IMR-90 (cell line): ENCODE results near the gene TAL1. TPM values are rescaled to one million over a fixed set of nuclear protein-coding genes. Genes with fewer than 3 reads are reported as not detected.

Experiments
- ATAC-seq: fragments of 200-7000 bp; cut with Tn5 transposase; 2 replicates; pipeline ENCODE4 v1.9.1; 2020; ENCODE audit warnings: low read depth, mild to moderate bottlenecking, moderate library complexity
- BruUV-seq: library from RNA; stranded (reverse); fragments of 400-500 nt; replicated peaks from 2 replicates; lab custom pipeline; 2021; lab: Mats Ljungman, UMichigan
- CTCF ChIA-PET: fragments of 300-600 bp; formaldehyde crosslinking; extraction: SDS; loops from one replicate; lab custom pipeline; 2021; ENCODE audit warnings: antibody characterized with exemption; lab: Yijun Ruan, JAX
- POLR2A ChIA-PET: fragments of 300-600 bp; sonication (Branson Sonifier 250); formaldehyde crosslinking; loops from one replicate; lab custom pipeline; 2022; ENCODE audit warnings: antibody characterized with exemption; ENCODE audit not compliant: unreplicated experiment; lab: Charles Lee
- DNase-seq: peaks from one replicate; pipeline ENCODE4 v3.0.0; 2013
- H2AFZ ChIP-seq: replicated peaks from 2 replicates; pipeline ENCODE3; 2013; ENCODE audit warnings: low read length, mild to moderate bottlenecking; ENCODE audit not compliant: poor library complexity
- H2AK5ac ChIP-seq: 2 replicates; pipeline ENCODE4 v1.6.1; 2013; ENCODE audit warnings: low read depth, low read length, inconsistent platforms
- H2AK9ac ChIP-seq: replicated peaks from 2 replicates; pipeline ENCODE3; 2013; ENCODE audit warnings: mild to moderate bottlenecking, low read depth, low read length, moderate library complexity; ENCODE audit not compliant: poor library complexity
- H2BK120ac ChIP-seq: 2 replicates; pipeline ENCODE4 v1.6.1; 2013; ENCODE audit warnings: low read depth, low read length, inconsistent platforms
- H2BK15ac ChIP-seq: 3 replicates; pipeline ENCODE4 v1.6.1; 2013; ENCODE audit warnings: low read depth, low read length, inconsistent platforms
- H2BK20ac ChIP-seq: 2 replicates; pipeline ENCODE4 v1.6.1; 2013; ENCODE audit warnings: low read depth, mild to moderate bottlenecking, inconsistent platforms, low read length, moderate library complexity
- H2BK5ac ChIP-seq: 2 replicates; pipeline ENCODE4 v1.6.1; 2013; ENCODE audit warnings: mild to moderate bottlenecking, low read depth, low read length, inconsistent platforms; ENCODE audit not compliant: poor library complexity, severe bottlenecking
- H3K14ac ChIP-seq: replicated peaks from 2 replicates; pipeline ENCODE4 v1.6.1; 2013; ENCODE audit warnings: low read depth, low read length, inconsistent platforms
- H3K18ac ChIP-seq: 2 replicates; pipeline ENCODE4 v1.6.1; 2013; ENCODE audit warnings: low read depth, low read length, control low read depth
- H3K23ac ChIP-seq: 2 replicates; pipeline ENCODE4 v1.6.1; 2013; ENCODE audit warnings: low read depth, low read length, inconsistent platforms
- H3K27ac ChIP-seq: 2 replicates; pipeline ENCODE4 v1.5.1; 2013; ENCODE audit warnings: mild to moderate bottlenecking, control low read depth, low read length; ENCODE audit not compliant: insufficient read depth
- H3K27me3 ChIP-seq: 2 replicates; pipeline ENCODE4 v1.6.1; 2013; ENCODE audit warnings: low read length; ENCODE audit not compliant: control insufficient read depth, insufficient read depth
- H3K36me3 ChIP-seq: 2 replicates; pipeline ENCODE4 v1.6.1; 2013; ENCODE audit warnings: low read length, mixed read lengths; ENCODE audit not compliant: control insufficient read depth, insufficient read depth
- H3K4ac ChIP-seq: 2 replicates; pipeline ENCODE4 v1.6.1; 2013; ENCODE audit warnings: low read depth, low read length, inconsistent platforms
- H3K4me1 ChIP-seq: 2 replicates; pipeline ENCODE4 v1.6.1; 2013; ENCODE audit warnings: low read length, mixed read lengths; ENCODE audit not compliant: control insufficient read depth, insufficient read depth
- H3K4me2 ChIP-seq: 2 replicates; pipeline ENCODE4 v1.6.1; 2013; ENCODE audit warnings: low read depth, mild to moderate bottlenecking, control low read depth, low read length, moderate library complexity
- H3K4me3 ChIP-seq: 2 replicates; pipeline ENCODE4 v1.5.1; 2013; ENCODE audit warnings: low read depth, mild to moderate bottlenecking, control low read depth, low read length, moderate library complexity; ENCODE audit not compliant: insufficient read depth
- H3K56ac ChIP-seq: 2 replicates; pipeline ENCODE4 v1.6.1; 2013; ENCODE audit warnings: low read length, inconsistent platforms; ENCODE audit not compliant: insufficient read depth; ENCODE audit errors: extremely low read depth
- H3K79me1 ChIP-seq, 2 experiments: 2 replicates each; pipeline ENCODE4 v1.6.1; 2013; ENCODE audit warnings: low read length in 2 of 2, inconsistent platforms in 1 of 2, low read depth in 1 of 2
- H3K9ac ChIP-seq: 2 replicates; pipeline ENCODE4 v1.6.1; 2013; ENCODE audit warnings: low read depth, low read length, control low read depth
- H3K9me1 ChIP-seq: 2 replicates; pipeline ENCODE4 v1.6.1; 2013; ENCODE audit warnings: low read length, inconsistent platforms; ENCODE audit not compliant: insufficient read depth
- H3K9me3 ChIP-seq: 2 replicates; pipeline ENCODE4 v1.6.1; 2013; ENCODE audit warnings: low read length; ENCODE audit not compliant: control insufficient read depth, insufficient read depth
- H4K20me1 ChIP-seq: 2 replicates; pipeline ENCODE4 v1.6.1; 2013; ENCODE audit warnings: low read length, inconsistent platforms; ENCODE audit not compliant: insufficient read depth
- H4K5ac ChIP-seq: 2 replicates; pipeline ENCODE4 v1.6.1; 2013; ENCODE audit warnings: mild to moderate bottlenecking, low read depth, low read length, control low read depth
- H4K8ac ChIP-seq, 2 experiments: 2 replicates each; pipeline ENCODE4 v1.6.1; 2013; ENCODE audit warnings: low read depth in 2 of 2, low read length in 2 of 2, control low read depth in 1 of 2, inconsistent platforms in 1 of 2
- H4K91ac ChIP-seq: 2 replicates; pipeline ENCODE4 v1.6.1; 2013; ENCODE audit warnings: low read depth, low read length, inconsistent platforms; ENCODE audit not compliant: insufficient read depth
- MXI1 ChIP-seq: IDR thresholded peaks from 2 replicates; pipeline ENCODE4 v1.6.1; 2012; ENCODE audit warnings: low read depth, mild to moderate bottlenecking, low read length, moderate library complexity, borderline replicate concordance
- POLR2A ChIP-seq: IDR thresholded peaks from 2 replicates; pipeline ENCODE4 v1.6.1; 2012; ENCODE audit warnings: mild to moderate bottlenecking, low read depth, low read length
- WGBS, 2 experiments: methylation state at CpG; one replicate each; pipeline versions ENCODE4 v1.1.5 to v1.1.7; 2013; ENCODE audit warnings: missing lambda C conversion rate in 2 of 2; ENCODE audit not compliant: insufficient read length in 1 of 2; ENCODE audit errors: extremely low coverage in 2 of 2; 5-methylcytosine and 5-hydroxymethylcytosine counted together
- dilution Hi-C: fragments of 300-500 bp; cut with HindIII; formaldehyde crosslinking; loops from one replicate; pipeline ENCODE4 v1.14.3; 2018; ENCODE audit warnings: low sequenced_read_pairs; ENCODE audit not compliant: unreplicated experiment
- in situ Hi-C: fragments of 300-500 bp; cut with MboI; formaldehyde crosslinking; loops from 3 replicates; pipeline ENCODE4 v1.14.3; 2019; ENCODE audit warnings: low sequenced_read_pairs, inconsistent platforms, mixed read lengths
- intact Hi-C: fragments of 100-400 bp; cut with micrococcal nuclease; formaldehyde crosslinking; loops from 2 replicates; pipeline ENCODE4 v1.10.0; 2022
- polyA plus RNA-seq, 3 experiments: library from polyadenylated mRNA; depleted of rRNA; stranded (reverse); fragments of >200 nt; gene quantifications; 2 replicates each; pipeline ENCODE4 v1.2.3, GENCODE V29; 2012; ENCODE audit warnings: low replicate concordance in 1 of 3
- total RNA-seq: library from RNA; depleted of rRNA; stranded (reverse); fragments of >200 nt; gene quantifications from 2 replicates; pipeline ENCODE4 v1.2.3, GENCODE V29; 2012

TAL1 gene
- total and polyA plus RNA-seq, 2 of the 4 experiments (the other 2 are of a cell fraction), result not detected

GRCh38 chr1:47226121-47226838, 5.7 kb downstream of the TAL1 start:
- TF ChIP-seq POLR2A (no peak), MXI1 (no peak)
- H3K27ac ChIP-seq, result no peak overlapping the region

More at GRCh38 chr1:47226121-47226838, 5.7 kb downstream of the TAL1 start:
- Histone ChIP-seq H2AK5ac (no peak overlapping the region), H3K4me2 (no peak overlapping the region), H4K8ac (no peak overlapping the region), H3K4me1 (peaks cover 3% of the 10 kb centered on the region), H3K27me3 (peaks cover 96% of the 10 kb centered on the region), H3K9me3 (peaks cover 19% of the 10 kb centered on the region), H3K56ac (no peak overlapping the region), H3K4ac (no peak overlapping the region), H3K9me1 (no peaks in the 10 kb centered on the region; the same call in 1 of the 2 replicates), H4K91ac (no peak overlapping the region), H3K36me3 (no peaks in the 10 kb centered on the region), H4K20me1 (peaks cover 6% of the 10 kb centered on the region; the same call in 1 of the 2 replicates), H3K18ac (no peak overlapping the region), H2AK9ac (no peak overlapping the region), H2BK15ac (no peak overlapping the region), H3K14ac (no peak overlapping the region), H2BK20ac (no peak overlapping the region), H3K79me1 (no peaks in the 10 kb centered on the region), H3K9ac (no peak overlapping the region), H3K4me3 (no peak overlapping the region), H4K5ac (no peak overlapping the region), H2BK120ac (no peak overlapping the region), H2BK5ac (no peak overlapping the region), H3K23ac (no peak overlapping the region; the same call in 1 of the 2 replicates), H2AFZ (peak overlapping the region; percentile 53)
- WGBS, 2 experiments, result 0% methylated on average over 1 of the region's 19 CpGs; no CpG with 5 or more reads in 1 of the 2 experiments
- ATAC-seq (no peak), DNase-seq (no peak)
- ChIA-PET CTCF (interaction anchor here (0.5 to 1.6 kb wide), 3 partner anchors 27 to 47 kb away, joined by 3 read pairs; no protein-coding TSS in a partner anchor), POLR2A (no interaction called here)
- BruUV-seq, result no TSS peak
- dilution Hi-C loops (no loop called here), in situ Hi-C loops (no loop called here), intact Hi-C loops (no loop called here)
